ENCODE results near the gene TP53I11.

Gene TP53I11

GRCh38 chr11:44978274-44978960 is 27.7 kb upstream of the TP53I11 start:
- no peak for DNase-seq

GRCh38 chr11:44977493-44977984 is 26.9 kb upstream of the TP53I11 start:
- DNase-seq: no peak

- no peak for DNase-seq
These were observed 25.9 kb upstream of the TP53I11 start for GRCh38 chr11:44976576-44976975.

GRCh38 chr11:44974402-44975000 is 23.8 kb upstream of the TP53I11 start:
- DNase-seq: no peak

GRCh38 chr11:44973632-44974401 is 23.1 kb upstream of the TP53I11 start:
- no peak for DNase-seq

- no peak for DNase-seq
These were observed 22.2 kb upstream of the TP53I11 start for GRCh38 chr11:44972746-44973435.

GRCh38 chr11:44971185-44971584 is 20.5 kb upstream of the TP53I11 start:
- DNase-seq: no peak

GRCh38 chr11:44970293-44970692 is 19.6 kb upstream of the TP53I11 start:
- DNase-seq: no peak

- DNase-seq: no peak
These were observed 19.1 kb upstream of the TP53I11 start for GRCh38 chr11:44969651-44970252.

- DNase-seq: no peak
These were observed 17.8 kb upstream of the TP53I11 start for GRCh38 chr11:44968510-44968909.

GRCh38 chr11:44967930-44968496 is 17.3 kb upstream of the TP53I11 start:
- no peak for DNase-seq

GRCh38 chr11:44966694-44967093 is 16.0 kb upstream of the TP53I11 start:
- no peak for DNase-seq

- no peak for DNase-seq
These were observed 14.0 kb upstream of the TP53I11 start for GRCh38 chr11:44964526-44965209.

- no peak for DNase-seq
These were observed 13.3 kb upstream of the TP53I11 start for GRCh38 chr11:44963948-44964347.

- DNase-seq: no peak
These were observed 12.5 kb upstream of the TP53I11 start for GRCh38 chr11:44963136-44963535.

GRCh38 chr11:44962464-44962863 is 11.8 kb upstream of the TP53I11 start:
- DNase-seq: no peak

- DNase-seq: no peak
These were observed 9.6 kb upstream of the TP53I11 start for GRCh38 chr11:44960200-44960845.

GRCh38 chr11:44959064-44959463 is 8.4 kb upstream of the TP53I11 start:
- DNase-seq: no peak

GRCh38 chr11:44957776-44958564 is 7.3 kb upstream of the TP53I11 start:
- no peak for DNase-seq

- DNase-seq: no peak
These were observed 6.4 kb upstream of the TP53I11 start for GRCh38 chr11:44957040-44957515.

All from stimulated activated CD4-positive, alpha-beta T cell treated with anti-CD3 and anti-CD28 coated beads, Interleukin-1b, Interleukin-23, amount 100 ng/mL, for 48 hours (primary cell).